Testis (tissue), 2 donors: Measurements from ENCODE around the gene ZNF282.

Experiments used
- POLR2A ChIP-seq: fragments of 450-650 bp; IDR thresholded peaks from one replicate; pipeline ENCODE4 v1.6.1; 2017; ENCODE audit warnings: antibody characterized with exemption, mild to moderate bottlenecking, moderate library complexity
- TF ChIP-seq, protein P1 (sequence below), 3 experiments: fragments of 450-650 bp in 2 of 3; fragments of 200-600 bp in 1 of 3; sonication (generic) in 1 of 3; IDR thresholded peaks; one replicate each; pipeline ENCODE4 v1.5.1; 2016 to 2019; ENCODE audit warnings: antibody characterized with exemption in 3 of 3, mild to moderate bottlenecking in 2 of 3, moderate library complexity in 1 of 3

- TF ChIP-seq, protein P1, sequence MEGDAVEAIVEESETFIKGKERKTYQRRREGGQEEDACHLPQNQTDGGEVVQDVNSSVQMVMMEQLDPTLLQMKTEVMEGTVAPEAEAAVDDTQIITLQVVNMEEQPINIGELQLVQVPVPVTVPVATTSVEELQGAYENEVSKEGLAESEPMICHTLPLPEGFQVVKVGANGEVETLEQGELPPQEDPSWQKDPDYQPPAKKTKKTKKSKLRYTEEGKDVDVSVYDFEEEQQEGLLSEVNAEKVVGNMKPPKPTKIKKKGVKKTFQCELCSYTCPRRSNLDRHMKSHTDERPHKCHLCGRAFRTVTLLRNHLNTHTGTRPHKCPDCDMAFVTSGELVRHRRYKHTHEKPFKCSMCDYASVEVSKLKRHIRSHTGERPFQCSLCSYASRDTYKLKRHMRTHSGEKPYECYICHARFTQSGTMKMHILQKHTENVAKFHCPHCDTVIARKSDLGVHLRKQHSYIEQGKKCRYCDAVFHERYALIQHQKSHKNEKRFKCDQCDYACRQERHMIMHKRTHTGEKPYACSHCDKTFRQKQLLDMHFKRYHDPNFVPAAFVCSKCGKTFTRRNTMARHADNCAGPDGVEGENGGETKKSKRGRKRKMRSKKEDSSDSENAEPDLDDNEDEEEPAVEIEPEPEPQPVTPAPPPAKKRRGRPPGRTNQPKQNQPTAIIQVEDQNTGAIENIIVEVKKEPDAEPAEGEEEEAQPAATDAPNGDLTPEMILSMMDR (IDR thresholded peaks at IDR 0.05), result no peak
- TF ChIP-seq POLR2A, result no peak
Measured at GRCh38 chr7:149261316-149261828, 66.0 kb downstream of the ZNF282 start.
